HepG2 (cell line): Measurements from ENCODE around the gene SLC4A2. TPM values are rescaled to one million over a fixed set of nuclear protein-coding genes. Genes with fewer than 3 reads are reported as not detected.
A peak's percentile ranks its signal among the peaks of the same experiment; 100 is the strongest.

Experiments used
- ATF7-NPFF ChIP-seq: sonication (generic); formaldehyde crosslinking; IDR thresholded peaks from 2 replicates; pipeline ENCODE4 v1.8.1; 2023; ENCODE audit warnings: mild to moderate bottlenecking, low read depth, missing genetic modification reagents, moderate library complexity
- MED1 ChIP-seq: sonication (generic); formaldehyde crosslinking; IDR thresholded peaks from 2 replicates; pipeline ENCODE4 v1.4.0; 2020; ENCODE audit warnings: missing genetic modification reagents
- MED13 ChIP-seq: sonication (generic); formaldehyde crosslinking; IDR thresholded peaks from 2 replicates; pipeline ENCODE4 v1.5.0; 2020; ENCODE audit warnings: missing genetic modification reagents
- NCOA1 ChIP-seq: sonication (generic); formaldehyde crosslinking; IDR thresholded peaks from 2 replicates; pipeline ENCODE4 v1.9.0; 2021; ENCODE audit warnings: missing genetic modification reagents
- RAD51 ChIP-seq: fragments of 450-650 bp; IDR thresholded peaks from 2 replicates; pipeline ENCODE4 v1.6.1; 2016; ENCODE audit warnings: borderline replicate concordance
- ZC3H13 ChIP-seq: sonication (generic); formaldehyde crosslinking; IDR thresholded peaks from 2 replicates; pipeline ENCODE4 v1.8.1; 2023; ENCODE audit warnings: mild to moderate bottlenecking, missing genetic modification reagents, moderate library complexity
- ZNF20 ChIP-seq: sonication (generic); formaldehyde crosslinking; IDR thresholded peaks from 2 replicates; pipeline ENCODE4 v1.4.0; 2020; ENCODE audit warnings: mild to moderate bottlenecking, moderate library complexity, missing genetic modification reagents
- ZNF263 ChIP-seq: sonication (generic); formaldehyde crosslinking; IDR thresholded peaks from 2 replicates; pipeline ENCODE4 v1.4.0; 2020; ENCODE audit warnings: missing genetic modification reagents
- ZNF343 ChIP-seq: sonication (generic); formaldehyde crosslinking; IDR thresholded peaks from 2 replicates; pipeline ENCODE4 v1.4.0; 2020; ENCODE audit warnings: mild to moderate bottlenecking, missing genetic modification reagents
- ZNF878 ChIP-seq: sonication (generic); formaldehyde crosslinking; IDR thresholded peaks from 2 replicates; pipeline ENCODE4 v1.8.1; 2023; ENCODE audit warnings: mild to moderate bottlenecking, missing genetic modification reagents, moderate library complexity
- polyA plus RNA-seq, 8 experiments: library from polyadenylated mRNA; depleted of rRNA in 3 of 8; stranded (reverse) in 7 of 8; unstranded in 1 of 8; fragments of >200 nt; fragmentation: Illumina TruSeq in 4 of 8; extraction: Trizol in 4 of 8; gene quantifications; 2 replicates each; pipeline versions ENCODE4 v1.2.1 to v1.2.3, GENCODE V29; 2011 to 2016; ENCODE audit warnings: low read depth in 4 of 8, missing spikeins in 1 of 8, mixed read lengths in 1 of 8; ENCODE audit not compliant: insufficient read depth in 1 of 8
- total RNA-seq, 5 experiments: library from RNA; depleted of rRNA; stranded (reverse); fragments of >200 nt; fragmentation: Illumina TruSeq; extraction: Trizol; gene quantifications; 2 replicates each; pipeline ENCODE4 v1.2.3, GENCODE V29; 2016; ENCODE audit warnings: low read depth in 1 of 5
- TF ChIP-seq, protein P1 (sequence below): IDR thresholded peaks from 2 replicates; pipeline ENCODE4 v1.6.1; 2016; ENCODE audit warnings: mild to moderate bottlenecking
- TF ChIP-seq, protein P2 (sequence below): IDR thresholded peaks from 2 replicates; pipeline ENCODE4 v1.6.1; 2016; ENCODE audit warnings: low read depth
- TF ChIP-seq, protein P3 (sequence below): IDR thresholded peaks from 2 replicates; pipeline ENCODE4 v1.6.1; 2016; ENCODE audit warnings: mild to moderate bottlenecking, missing biosample characterization, missing genetic modification reagents
- TF ChIP-seq, protein P4 (sequence below): sonication (generic); formaldehyde crosslinking; IDR thresholded peaks from 2 replicates; pipeline ENCODE4 v1.9.0; 2021; ENCODE audit warnings: missing genetic modification reagents, mild to moderate bottlenecking, borderline replicate concordance

SLC4A2 gene
- total and polyA plus RNA-seq, 2 of the 13 experiments (the other 11 are each of a cell fraction or from before 2014, with no cell fraction given): 51.9 to 73.4 TPM

DNA sequence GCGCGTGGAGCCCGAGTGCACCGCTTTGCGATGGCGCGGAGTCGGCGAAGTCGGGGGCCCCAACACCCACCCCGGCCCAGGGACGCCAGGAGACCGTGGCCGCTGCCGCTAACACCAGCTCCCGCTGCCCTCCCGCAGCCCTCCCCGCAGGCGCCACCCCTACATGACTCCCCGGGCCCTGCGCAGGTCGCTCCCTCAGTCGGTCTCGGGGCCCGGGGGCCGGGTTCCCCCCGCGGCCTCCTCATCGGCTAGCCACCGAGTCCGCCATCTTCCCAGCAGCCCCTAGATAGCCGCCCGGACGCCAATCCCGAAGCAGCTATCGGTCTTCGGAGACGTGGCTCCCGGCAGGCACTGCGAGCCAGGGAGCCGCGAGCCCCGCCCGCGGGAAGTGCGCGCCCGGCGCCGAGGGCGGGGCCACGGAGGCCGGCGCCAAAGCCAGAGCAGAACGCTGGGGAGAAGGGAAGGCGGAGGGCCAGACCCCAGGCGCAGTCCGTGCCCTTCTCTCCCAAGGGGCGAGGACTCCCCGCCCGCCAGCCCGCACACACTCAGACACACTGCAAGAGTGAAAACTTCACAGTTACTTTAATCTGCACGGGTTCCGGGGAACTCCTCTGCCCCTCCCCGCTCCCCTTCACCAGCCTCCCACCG lies 21.3 kb downstream of the SLC4A2 start, which contains the start of gene FASTK (continued):
- TF ChIP-seq ZNF343 (CRISPR knock-in tag): peak; percentile 82; the same call in 1 of the 2 replicates
- TF ChIP-seq ATF7-NPFF (CRISPR knock-in tag): peak; percentile 17
- TF ChIP-seq, protein P1, sequence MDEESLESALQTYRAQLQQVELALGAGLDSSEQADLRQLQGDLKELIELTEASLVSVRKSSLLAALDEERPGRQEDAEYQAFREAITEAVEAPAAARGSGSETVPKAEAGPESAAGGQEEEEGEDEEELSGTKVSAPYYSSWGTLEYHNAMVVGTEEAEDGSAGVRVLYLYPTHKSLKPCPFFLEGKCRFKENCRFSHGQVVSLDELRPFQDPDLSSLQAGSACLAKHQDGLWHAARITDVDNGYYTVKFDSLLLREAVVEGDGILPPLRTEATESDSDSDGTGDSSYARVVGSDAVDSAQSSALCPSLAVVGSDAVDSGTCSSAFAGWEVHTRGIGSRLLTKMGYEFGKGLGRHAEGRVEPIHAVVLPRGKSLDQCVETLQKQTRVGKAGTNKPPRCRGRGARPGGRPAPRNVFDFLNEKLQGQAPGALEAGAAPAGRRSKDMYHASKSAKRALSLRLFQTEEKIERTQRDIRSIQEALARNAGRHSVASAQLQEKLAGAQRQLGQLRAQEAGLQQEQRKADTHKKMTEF (CRISPR knock-in tag): peak; percentile 79
- no peak for TF ChIP-seq RAD51
- TF ChIP-seq, protein P2, sequence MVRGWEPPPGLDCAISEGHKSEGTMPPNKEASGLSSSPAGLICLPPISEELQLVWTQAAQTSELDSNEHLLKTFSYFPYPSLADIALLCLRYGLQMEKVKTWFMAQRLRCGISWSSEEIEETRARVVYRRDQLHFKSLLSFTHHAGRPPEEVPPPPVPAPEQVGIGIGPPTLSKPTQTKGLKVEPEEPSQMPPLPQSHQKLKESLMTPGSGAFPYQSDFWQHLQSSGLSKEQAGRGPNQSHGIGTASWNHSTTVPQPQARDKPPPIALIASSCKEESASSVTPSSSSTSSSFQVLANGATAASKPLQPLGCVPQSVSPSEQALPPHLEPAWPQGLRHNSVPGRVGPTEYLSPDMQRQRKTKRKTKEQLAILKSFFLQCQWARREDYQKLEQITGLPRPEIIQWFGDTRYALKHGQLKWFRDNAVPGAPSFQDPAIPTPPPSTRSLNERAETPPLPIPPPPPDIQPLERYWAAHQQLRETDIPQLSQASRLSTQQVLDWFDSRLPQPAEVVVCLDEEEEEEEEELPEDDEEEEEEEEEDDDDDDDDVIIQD: 0 out of 2 replicates have a peak, but pooled peaks have one; percentile 43
- no peak for TF ChIP-seq ZNF878
- TF ChIP-seq MED13: 0 out of 2 replicates have a peak, but pooled peaks have one; percentile 21
- TF ChIP-seq, protein P3, sequence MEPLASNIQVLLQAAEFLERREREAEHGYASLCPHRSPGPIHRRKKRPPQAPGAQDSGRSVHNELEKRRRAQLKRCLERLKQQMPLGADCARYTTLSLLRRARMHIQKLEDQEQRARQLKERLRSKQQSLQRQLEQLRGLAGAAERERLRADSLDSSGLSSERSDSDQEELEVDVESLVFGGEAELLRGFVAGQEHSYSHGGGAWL (CRISPR knock-in tag): peak; percentile 29; the same call in 1 of the 2 replicates
- TF ChIP-seq, protein P4, sequence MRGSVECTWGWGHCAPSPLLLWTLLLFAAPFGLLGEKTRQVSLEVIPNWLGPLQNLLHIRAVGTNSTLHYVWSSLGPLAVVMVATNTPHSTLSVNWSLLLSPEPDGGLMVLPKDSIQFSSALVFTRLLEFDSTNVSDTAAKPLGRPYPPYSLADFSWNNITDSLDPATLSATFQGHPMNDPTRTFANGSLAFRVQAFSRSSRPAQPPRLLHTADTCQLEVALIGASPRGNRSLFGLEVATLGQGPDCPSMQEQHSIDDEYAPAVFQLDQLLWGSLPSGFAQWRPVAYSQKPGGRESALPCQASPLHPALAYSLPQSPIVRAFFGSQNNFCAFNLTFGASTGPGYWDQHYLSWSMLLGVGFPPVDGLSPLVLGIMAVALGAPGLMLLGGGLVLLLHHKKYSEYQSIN (CRISPR knock-in tag): no peak
- TF ChIP-seq NCOA1 (CRISPR knock-in tag): peak; percentile 60; the same call in 1 of the 2 replicates
- no peak; the same call in 1 of the 2 replicates for TF ChIP-seq ZNF263 (CRISPR knock-in tag)
- peak; percentile 71 for TF ChIP-seq MED1
- 0 out of 2 replicates have a peak, but pooled peaks have one; percentile 31 for TF ChIP-seq ZNF20 (CRISPR knock-in tag)
- peak; percentile 85 for TF ChIP-seq ZC3H13 (CRISPR knock-in tag)
